GM19238 (cell line): ENCODE results near the gene TMEM147.

Source experiments
- DNase-seq: peaks from one replicate; pipeline ENCODE4 v3.0.0; 2011; ENCODE audit warnings: low spot score; ENCODE audit not compliant: insufficient read length

TMEM147 gene

GRCh38 chr19:35519291-35519690, 26.1 kb upstream of the TMEM147 start:
- DNase-seq = no peak

- no peak for DNase-seq
These were observed 24.2 kb upstream of the TMEM147 start for GRCh38 chr19:35521124-35521743.

GRCh38 chr19:35522745-35523327, 22.6 kb upstream of the TMEM147 start:
- no peak for DNase-seq

- no peak for DNase-seq
These were observed 21.1 kb upstream of the TMEM147 start for GRCh38 chr19:35524181-35524837.

GRCh38 chr19:35525873-35526272, 19.6 kb upstream of the TMEM147 start:
- no peak for DNase-seq

GRCh38 chr19:35528218-35529038, 17.0 kb upstream of the TMEM147 start, which contains the start of gene SBSN:
Gene SBSN (minus strand): TSS chr19:35528311. CDS start chr19:35528281, 30 bp downstream.
- DNase-seq = no peak

- no peak for DNase-seq
These were observed 15.9 kb upstream of the TMEM147 start for GRCh38 chr19:35529241-35530218.

- no peak for DNase-seq
These were observed 14.1 kb upstream of the TMEM147 start for GRCh38 chr19:35531291-35531690.

- DNase-seq = no peak
These were observed 12.1 kb upstream of the TMEM147 start, which contains the start of gene GAPDHS for GRCh38 chr19:35533201-35533821. Gene GAPDHS (plus strand): TSS chr19:35533456. CDS start chr19:35533528, 72 bp downstream.

GRCh38 chr19:35533822-35534392, 11.5 kb upstream of the TMEM147 start:
- no peak for DNase-seq

GRCh38 chr19:35534803-35535480, 10.5 kb upstream of the TMEM147 start:
- DNase-seq = no peak

GRCh38 chr19:35539314-35539713, 6.1 kb upstream of the TMEM147 start:
- no peak for DNase-seq

GRCh38 chr19:35539850-35540249, 5.6 kb upstream of the TMEM147 start:
- DNase-seq = no peak

GRCh38 chr19:35540356-35540927, 5.0 kb upstream of the TMEM147 start:
- no peak for DNase-seq

GRCh38 chr19:35542209-35542608, 3.2 kb upstream of the TMEM147 start:
- no peak for DNase-seq

GRCh38 chr19:35543280-35544109, 1.9 kb upstream of the TMEM147 start:
- no peak for DNase-seq

- no peak for DNase-seq
These were observed 1.2 kb upstream of the TMEM147 start for GRCh38 chr19:35544110-35544802.
